Neural cell (in vitro differentiated cells): ENCODE measurements around the gene KRTAP2-2. TPM values are rescaled to one million over a fixed set of nuclear protein-coding genes. Genes with fewer than 3 reads are reported as not detected.

Source experiments
- H2AFZ ChIP-seq: fragments of 200-600, 300-800 bp; sonication (generic), shearing (Covaris generic); 2 replicates; pipeline ENCODE4 v1.6.0; 2014; ENCODE audit warnings: low read depth, mild to moderate bottlenecking, antibody characterized with exemption, low read length, moderate library complexity
- H3F3A ChIP-seq: fragments of 200-600 bp; shearing (Covaris generic); 2 replicates; pipeline ENCODE4 v1.6.1; 2016; ENCODE audit warnings: mild to moderate bottlenecking, moderate library complexity, mixed read lengths, antibody characterized with exemption, low read length; ENCODE audit not compliant: insufficient read depth, poor library complexity, severe bottlenecking
- H3K27ac ChIP-seq: fragments of 200-600, 300-800 bp; sonication (generic), shearing (Covaris generic); 2 replicates; pipeline ENCODE4 v1.5.1; 2014; ENCODE audit warnings: mild to moderate bottlenecking, low read length, moderate library complexity
- H3K27me3 ChIP-seq: fragments of 300-800, 200-600 bp; sonication (generic), shearing (Covaris generic); 2 replicates; pipeline ENCODE4 v1.6.0; 2014; ENCODE audit warnings: mild to moderate bottlenecking, low read depth, low read length, moderate library complexity; ENCODE audit not compliant: insufficient read depth
- H3K36me3 ChIP-seq: fragments of 300-800, 200-600 bp; sonication (generic), shearing (Covaris generic); 2 replicates; pipeline ENCODE4 v1.5.1; 2014; ENCODE audit warnings: mild to moderate bottlenecking, antibody characterized with exemption, low read length, moderate library complexity; ENCODE audit not compliant: insufficient read depth
- H3K4me2 ChIP-seq: fragments of 300-800, 200-600 bp; sonication (generic), shearing (Covaris generic); 2 replicates; pipeline ENCODE4 v1.6.0; 2014; ENCODE audit warnings: mild to moderate bottlenecking, low read length
- H3K4me3 ChIP-seq: fragments of 300-800, 200-600 bp; sonication (generic), shearing (Covaris generic); 2 replicates; pipeline ENCODE4 v1.5.1; 2014; ENCODE audit warnings: mild to moderate bottlenecking, low read length, moderate library complexity
- H3K79me2 ChIP-seq: fragments of 200-600 bp; shearing (Covaris generic); replicated peaks from 2 replicates; pipeline ENCODE4 v1.6.0; 2014; ENCODE audit warnings: mild to moderate bottlenecking, low read length, moderate library complexity; ENCODE audit not compliant: insufficient read depth
- H3K9ac ChIP-seq: fragments of 300-800, 200-600 bp; sonication (generic), shearing (Covaris generic); 2 replicates; pipeline ENCODE4 v1.6.1; 2016; ENCODE audit warnings: mild to moderate bottlenecking, low read length, mixed read lengths
- H3K9me2 ChIP-seq: fragments of 200-600 bp; shearing (Covaris generic); 2 replicates; pipeline ENCODE4 v1.6.1; 2016; ENCODE audit warnings: mild to moderate bottlenecking, low read length, mixed read lengths; ENCODE audit not compliant: insufficient read depth
- H3K9me3 ChIP-seq: fragments of 200-600, 300-800 bp; sonication (generic), shearing (Covaris generic); 2 replicates; pipeline ENCODE4 v1.6.1; 2016; ENCODE audit warnings: mild to moderate bottlenecking, mixed run types, low read length, moderate library complexity, mixed read lengths
- H4K20me1 ChIP-seq: fragments of 200-600 bp; shearing (Covaris generic); 2 replicates; pipeline ENCODE4 v1.6.1; 2016; ENCODE audit warnings: mild to moderate bottlenecking, mixed run types; ENCODE audit not compliant: insufficient read depth
- CTCF ChIP-seq: fragments of 450-650 bp; IDR thresholded peaks from 2 replicates; pipeline ENCODE4 v1.5.1; 2014; ENCODE audit warnings: antibody characterized with exemption, mild to moderate bottlenecking, moderate library complexity; ENCODE audit not compliant: poor library complexity, severe bottlenecking
- EP300 ChIP-seq: fragments of 450-650 bp; conservative IDR thresholded peaks from 2 replicates; pipeline ENCODE4 v1.6.1; 2014; ENCODE audit warnings: antibody characterized with exemption, mild to moderate bottlenecking, moderate library complexity; ENCODE audit not compliant: poor library complexity, severe bottlenecking
- MXI1 ChIP-seq: fragments of 450-650 bp; conservative IDR thresholded peaks from 2 replicates; pipeline ENCODE4 v1.6.1; 2014; ENCODE audit warnings: antibody characterized with exemption, mild to moderate bottlenecking; ENCODE audit not compliant: poor library complexity, severe bottlenecking
- POLR2AphosphoS5 ChIP-seq: IDR thresholded peaks from 2 replicates; pipeline ENCODE4 v1.6.1; 2012
- REST ChIP-seq: IDR thresholded peaks from 2 replicates; pipeline ENCODE4 v1.6.1; 2012; ENCODE audit warnings: borderline replicate concordance
- SMC3 ChIP-seq: fragments of 450-650 bp; conservative IDR thresholded peaks from 2 replicates; pipeline ENCODE4 v1.6.1; 2014; ENCODE audit warnings: antibody characterized with exemption, mild to moderate bottlenecking, moderate library complexity; ENCODE audit not compliant: poor library complexity
- TAF1 ChIP-seq: IDR thresholded peaks from 2 replicates; pipeline ENCODE4 v1.6.1; 2012; ENCODE audit warnings: low read depth
- polyA plus RNA-seq: library from polyadenylated mRNA; depleted of rRNA; stranded (reverse); fragments of >200 nt; gene quantifications from 2 replicates; pipeline ENCODE4 v1.2.3, GENCODE V29; 2014

KRTAP2-2 gene
- polyA plus RNA-seq, 1 donor from 2014 or later: not detected

GRCh38 chr17:41012326-41013120 is 42.5 kb downstream of the KRTAP2-2 start:
- no peaks in the 10 kb centered on the region for H4K20me1 ChIP-seq
- no peak for TF ChIP-seq EP300
- TF ChIP-seq TAF1: no peak
- no peak for TF ChIP-seq POLR2AphosphoS5
- no peak for TF ChIP-seq REST
- no peak for TF ChIP-seq CTCF
- TF ChIP-seq SMC3: no peak
- H3K4me3 ChIP-seq: no peak overlapping the region
- no peak overlapping the region for H3K27ac ChIP-seq
- no peaks in the 10 kb centered on the region for H3F3A ChIP-seq
- H3K27me3 ChIP-seq: no peaks in the 10 kb centered on the region
- H3K79me2 ChIP-seq: no peaks in the 10 kb centered on the region
- H3K9ac ChIP-seq: no peak overlapping the region
- H3K9me2 ChIP-seq: no peaks in the 10 kb centered on the region
- no peaks in the 10 kb centered on the region for H3K36me3 ChIP-seq
- no peaks in the 10 kb centered on the region for H3K9me3 ChIP-seq
- H2AFZ ChIP-seq: no peak overlapping the region
- H3K4me2 ChIP-seq: no peak overlapping the region

GRCh38 chr17:41010441-41010840 is 44.6 kb downstream of the KRTAP2-2 start:
- Histone ChIP-seq H4K20me1 (no peaks in the 10 kb centered on the region), H3K27ac (no peak overlapping the region)

More at GRCh38 chr17:41010441-41010840, 44.6 kb downstream of the KRTAP2-2 start:
- Histone ChIP-seq H3K9me3 (no peaks in the 10 kb centered on the region), H3K9me2 (no peaks in the 10 kb centered on the region), H3K27me3 (no peaks in the 10 kb centered on the region), H3K4me3 (no peak overlapping the region), H3F3A (no peaks in the 10 kb centered on the region), H3K4me2 (no peak overlapping the region), H3K79me2 (no peaks in the 10 kb centered on the region), H2AFZ (no peak overlapping the region), H3K36me3 (no peaks in the 10 kb centered on the region), H3K9ac (no peak overlapping the region)
- no peak for TF ChIP-seq POLR2AphosphoS5
- TF ChIP-seq CTCF: no peak
- no peak for TF ChIP-seq MXI1
- TF ChIP-seq EP300: no peak
- TF ChIP-seq SMC3: no peak
